Activated CD8-positive, alpha-beta memory T cell treated with anti-CD3 and anti-CD28 coated beads, Interleukin-2, amount 10 ng/mL, durations not matched to agents 7 days and 5 days (primary cell): ENCODE data around the gene SYNJ1. TPM values are rescaled to one million over a fixed set of nuclear protein-coding genes. Genes with fewer than 3 reads are reported as not detected.
"Not testable (repeated sequence)": the region's sequence is repeated elsewhere in the genome, so short reads cannot be mapped to it uniquely, and the experiment has no call there.

Experiments
- ATAC-seq: fragments of 150-1000 bp; cut with Tn5 transposase; one replicate; pipeline ENCODE4 v1.10.0; 2021; ENCODE audit warnings: moderate library complexity
- CTCF ChIA-PET: fragments of 350-600 bp; sonication (Branson Sonifier 250); formaldehyde crosslinking; loops from one replicate; lab custom pipeline; 2021; ENCODE audit warnings: antibody characterized with exemption; lab: Charles Lee
- DNase-seq: peaks from one replicate; pipeline ENCODE4 v3.0.0-alpha.2; 2020
- H3K27ac Mint-ChIP-seq: one replicate; pipeline ENCODE4 v1.8.0; 2021; ENCODE audit warnings: mild to moderate bottlenecking, mixed read lengths
- H3K27me3 Mint-ChIP-seq: one replicate; pipeline ENCODE4 v1.8.0; 2021; ENCODE audit warnings: mixed read lengths
- H3K36me3 Mint-ChIP-seq: one replicate; pipeline ENCODE4 v1.8.0; 2021; ENCODE audit warnings: mild to moderate bottlenecking, mixed read lengths
- H3K4me1 Mint-ChIP-seq: one replicate; pipeline ENCODE4 v1.8.0; 2021; ENCODE audit warnings: mixed read lengths
- H3K4me3 Mint-ChIP-seq: one replicate; pipeline ENCODE4 v1.8.0; 2021; ENCODE audit warnings: mild to moderate bottlenecking, moderate library complexity, mixed read lengths
- H3K9me3 Mint-ChIP-seq: one replicate; pipeline ENCODE4 v1.8.0; 2022; ENCODE audit warnings: low read depth, mixed read lengths
- total RNA-seq, 2 experiments: library from RNA; stranded (reverse); gene quantifications; one replicate each; pipeline ENCODE4 v1.2.3, GENCODE V29; 2021

The SYNJ1 gene
- total RNA-seq, 2 experiments from 2014 or later = 15.2 to 21.3 TPM

- Mint-ChIP-seq H3K4me1 (peaks cover 19% of the 10 kb centered on the region), H3K9me3 (no peaks in the 10 kb centered on the region), H3K4me3 (peak within 1 kb of the TSS; percentile 98), H3K27ac (peak within 1 kb of the TSS; percentile 90), H3K27me3 (peaks cover 9% of the 10 kb centered on the region), H3K36me3 (peaks cover 11% of the 10 kb centered on the region)
- CTCF ChIA-PET = interaction anchor here (0.7 to 4.6 kb wide), 9 partner anchors 11 to 214 kb away, joined by 3 to 34 read pairs (median 3); partner anchors contain the start of genes PAXBP1 and SYNJ1
- DNase-seq (peak; percentile 94), ATAC-seq (peak; percentile 91)
Observed at GRCh38 chr21:32612075-32612998, 115.5 kb downstream of the SYNJ1 start, which contains the start of gene CFAP298. Gene CFAP298, minus strand, starts transcription at chr21:32612377. Its CDS starts 134 bp downstream, at chr21:32612243.

GRCh38 chr21:32611471-32611997 is 116.3 kb downstream of the SYNJ1 start:
- peak overlapping the region; percentile 90 for H3K27ac Mint-ChIP-seq
- H3K4me1 Mint-ChIP-seq = peaks cover 19% of the 10 kb centered on the region
- CTCF ChIA-PET = interaction anchor here (0.7 to 4.6 kb wide), 10 partner anchors 10 to 217 kb away, joined by 3 to 34 read pairs (median 3); partner anchors contain the start of genes PAXBP1 and SYNJ1
- peak overlapping the region; percentile 98 for H3K4me3 Mint-ChIP-seq
- H3K9me3 Mint-ChIP-seq = no peaks in the 10 kb centered on the region
- DNase-seq (peak; percentile 66), ATAC-seq (peak; percentile 27)
- peaks cover 12% of the 10 kb centered on the region for H3K36me3 Mint-ChIP-seq
- H3K27me3 Mint-ChIP-seq = peaks cover 9% of the 10 kb centered on the region

GRCh38 chr21:32610940-32611339 is 116.9 kb downstream of the SYNJ1 start:
- not testable (repeated sequence) for DNase-seq, H3K27ac Mint-ChIP-seq
- H3K4me3 Mint-ChIP-seq = peak overlapping the region; percentile 98

GRCh38 chr21:32608851-32609250 is 119.0 kb downstream of the SYNJ1 start:
- DNase-seq = no peak
- Mint-ChIP-seq H3K36me3 (peaks cover 17% of the 10 kb centered on the region), H3K4me1 (peaks cover 19% of the 10 kb centered on the region), H3K27ac (no peak overlapping the region), H3K4me3 (no peak overlapping the region), H3K9me3 (no peaks in the 10 kb centered on the region), H3K27me3 (no peaks in the 10 kb centered on the region)
- CTCF ChIA-PET = interaction anchor here (0.7 to 4.6 kb wide), 4 partner anchors 8 to 260 kb away, joined by 3 to 34 read pairs (median 4); partner anchors contain the start of gene EVA1C
- no peak for ATAC-seq

More at GRCh38 chr21:32610940-32611339, 116.9 kb downstream of the SYNJ1 start:
- CTCF ChIA-PET = interaction anchor here (0.8 to 4.6 kb wide), 4 partner anchors 10 to 217 kb away, joined by 3 to 34 read pairs (median 3); no protein-coding TSS in a partner anchor
- ATAC-seq, H3K9me3 Mint-ChIP-seq, H3K27me3 Mint-ChIP-seq: not testable (repeated sequence)
- peaks cover 13% of the 10 kb centered on the region for H3K36me3 Mint-ChIP-seq
- peaks cover 19% of the 10 kb centered on the region for H3K4me1 Mint-ChIP-seq

- DNase-seq = no peak
- CTCF ChIA-PET = interaction anchor here (1.1 to 1.5 kb wide), 2 partner anchors 17 to 203 kb away, joined by 3 to 5 read pairs; no protein-coding TSS in a partner anchor
- no peak for ATAC-seq
- H3K9me3 Mint-ChIP-seq = no peaks in the 10 kb centered on the region
- H3K36me3 Mint-ChIP-seq = peaks cover 25% of the 10 kb centered on the region
- no peak overlapping the region for H3K27ac Mint-ChIP-seq
- no peaks in the 10 kb centered on the region for H3K27me3 Mint-ChIP-seq
- peaks cover 9% of the 10 kb centered on the region for H3K4me1 Mint-ChIP-seq
- no peak overlapping the region for H3K4me3 Mint-ChIP-seq
Observed at GRCh38 chr21:32605469-32605868, 122.3 kb downstream of the SYNJ1 start.

- no peak overlapping the region for H3K27ac Mint-ChIP-seq
- peaks cover 8% of the 10 kb centered on the region for H3K4me1 Mint-ChIP-seq
- peaks cover 24% of the 10 kb centered on the region for H3K36me3 Mint-ChIP-seq
- CTCF ChIA-PET = no interaction called here
- H3K9me3 Mint-ChIP-seq = no peaks in the 10 kb centered on the region
- H3K27me3 Mint-ChIP-seq = no peaks in the 10 kb centered on the region
- no peak for DNase-seq
- H3K4me3 Mint-ChIP-seq = no peak overlapping the region
- no peak for ATAC-seq
Observed at GRCh38 chr21:32604464-32604863, 123.3 kb downstream of the SYNJ1 start.

GRCh38 chr21:32603131-32603530 is 124.7 kb downstream of the SYNJ1 start:
- no peaks in the 10 kb centered on the region for H3K9me3 Mint-ChIP-seq
- DNase-seq (no peak), ATAC-seq (no peak)
- peaks cover 19% of the 10 kb centered on the region for H3K36me3 Mint-ChIP-seq
- H3K27me3 Mint-ChIP-seq = no peaks in the 10 kb centered on the region
- CTCF ChIA-PET = interaction anchor here (5.1 kb wide), 1 partner anchor 200 kb away, joined by 75 read pairs; no protein-coding TSS in a partner anchor
- no peak overlapping the region for H3K4me3 Mint-ChIP-seq
- no peak overlapping the region for H3K27ac Mint-ChIP-seq
- peaks cover 8% of the 10 kb centered on the region for H3K4me1 Mint-ChIP-seq

- H3K36me3 Mint-ChIP-seq = peaks cover 16% of the 10 kb centered on the region
- H3K9me3 Mint-ChIP-seq = no peaks in the 10 kb centered on the region
Observed at GRCh38 chr21:32602099-32602498, 125.7 kb downstream of the SYNJ1 start.

GRCh38 chr21:32599526-32599925 is 128.3 kb downstream of the SYNJ1 start:
- Mint-ChIP-seq H3K9me3 (no peaks in the 10 kb centered on the region), H3K36me3 (peaks cover 10% of the 10 kb centered on the region), H3K4me1 (peaks cover 19% of the 10 kb centered on the region), H3K27ac (no peak overlapping the region), H3K27me3 (no peaks in the 10 kb centered on the region), H3K4me3 (no peak overlapping the region)
- no peak for DNase-seq
- ATAC-seq = no peak
- CTCF ChIA-PET = interaction anchor here (0.7 to 5.1 kb wide), 7 partner anchors 10 to 227 kb away, joined by 3 to 75 read pairs (median 4); no protein-coding TSS in a partner anchor

More at GRCh38 chr21:32602099-32602498, 125.7 kb downstream of the SYNJ1 start:
- no peak for DNase-seq
- Mint-ChIP-seq H3K27me3 (no peaks in the 10 kb centered on the region), H3K4me3 (no peak overlapping the region), H3K27ac (no peak overlapping the region), H3K4me1 (peaks cover 8% of the 10 kb centered on the region)
- CTCF ChIA-PET = interaction anchor here (0.7 to 5.1 kb wide), 12 partner anchors 9 to 736 kb away, joined by 3 to 75 read pairs (median 7); partner anchors contain the start of genes CFAP298 and URB1
- ATAC-seq = no peak

GRCh38 chr21:32599091-32599490 is 128.7 kb downstream of the SYNJ1 start:
- DNase-seq (no peak), ATAC-seq (no peak)
- Mint-ChIP-seq H3K27me3 (no peaks in the 10 kb centered on the region), H3K9me3 (no peaks in the 10 kb centered on the region), H3K27ac (no peak overlapping the region), H3K4me1 (peaks cover 19% of the 10 kb centered on the region), H3K36me3 (peaks cover 10% of the 10 kb centered on the region), H3K4me3 (no peak overlapping the region)
- CTCF ChIA-PET = interaction anchor here (0.7 to 5.1 kb wide), 7 partner anchors 10 to 227 kb away, joined by 3 to 75 read pairs (median 4); no protein-coding TSS in a partner anchor

GRCh38 chr21:32597205-32597604 is 130.6 kb downstream of the SYNJ1 start:
- Mint-ChIP-seq H3K27me3 (no peaks in the 10 kb centered on the region), H3K27ac (no peak overlapping the region), H3K9me3 (no peaks in the 10 kb centered on the region), H3K4me1 (peaks cover 19% of the 10 kb centered on the region), H3K4me3 (no peak overlapping the region), H3K36me3 (peaks cover 3% of the 10 kb centered on the region)
- DNase-seq (no peak), ATAC-seq (no peak)
- CTCF ChIA-PET = interaction anchor here (1.5 kb wide), 1 partner anchor 194 kb away, joined by 6 read pairs; no protein-coding TSS in a partner anchor

- CTCF ChIA-PET = interaction anchor here (1.2 kb wide), 1 partner anchor 15 kb away, joined by 3 read pairs; no protein-coding TSS in a partner anchor
- ATAC-seq (no peak), DNase-seq (no peak)
- Mint-ChIP-seq H3K4me3 (no peak overlapping the region), H3K4me1 (peaks cover 19% of the 10 kb centered on the region), H3K36me3 (peaks cover 2% of the 10 kb centered on the region), H3K27me3 (no peaks in the 10 kb centered on the region), H3K9me3 (no peaks in the 10 kb centered on the region), H3K27ac (no peak overlapping the region)
Observed at GRCh38 chr21:32595431-32595830, 132.4 kb downstream of the SYNJ1 start.

GRCh38 chr21:32593690-32594089 is 134.1 kb downstream of the SYNJ1 start:
- Mint-ChIP-seq H3K4me1 (peaks cover 11% of the 10 kb centered on the region), H3K27ac (no peak overlapping the region), H3K36me3 (no peaks in the 10 kb centered on the region), H3K9me3 (no peaks in the 10 kb centered on the region), H3K27me3 (no peaks in the 10 kb centered on the region), H3K4me3 (no peak overlapping the region)
- ATAC-seq (no peak), DNase-seq (no peak)
- CTCF ChIA-PET = interaction anchor here (0.9 kb wide), 1 partner anchor 190 kb away, joined by 3 read pairs; no protein-coding TSS in a partner anchor
